ENCODE results near the gene RNF167. TPM values are rescaled to one million over a fixed set of nuclear protein-coding genes. Genes with fewer than 3 reads are reported as not detected.

The RNF167 gene
- total and polyA plus RNA-seq, 2 of the 13 experiments (the other 11 are each of a cell fraction or from before 2014, with no cell fraction given), result 44.1 to 45.4 TPM

DNA sequence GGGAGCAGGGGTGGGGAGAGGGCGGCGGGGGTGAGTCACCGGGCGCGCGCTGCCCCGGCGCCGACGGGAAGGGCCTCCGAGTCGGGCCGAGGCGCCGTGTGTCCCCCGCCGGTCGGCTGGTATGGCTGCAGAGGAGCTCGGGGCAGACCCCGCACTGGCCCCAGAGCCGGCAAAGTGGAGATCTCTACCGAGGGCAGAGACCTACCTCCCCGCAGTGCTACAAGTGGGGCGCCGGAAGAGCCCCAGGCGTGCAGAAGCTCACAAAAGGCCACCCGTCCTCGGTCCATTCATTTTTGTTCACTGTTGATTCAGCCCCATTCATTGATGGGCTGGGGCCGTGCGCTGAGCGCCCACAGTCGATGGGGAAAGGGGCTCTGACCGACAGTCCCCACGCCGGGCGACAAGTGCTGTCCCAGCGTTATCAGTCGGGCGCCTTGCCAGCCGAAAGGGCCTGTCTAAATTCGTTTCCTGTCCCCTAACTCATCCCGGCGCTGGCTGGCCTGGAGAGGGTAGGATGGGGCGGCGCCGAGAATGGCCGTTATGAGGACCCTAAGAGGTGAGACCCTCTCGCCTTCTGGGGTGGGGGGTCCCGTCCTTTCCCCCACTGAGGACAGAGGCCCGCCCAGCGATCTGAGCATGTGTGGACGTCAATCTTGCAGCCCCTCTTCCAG lies 10.1 kb downstream of the RNF167 start (continued):
- no peak for TF ChIP-seq ZNF766 (CRISPR knock-in tag; IDR thresholded peaks at IDR 0.05; ENCODE audit: borderline replicate concordance)
- no peak for TF ChIP-seq ZMYM2 (CRISPR knock-in tag; IDR thresholded peaks at IDR 0.05)
- TF ChIP-seq, protein P1, sequence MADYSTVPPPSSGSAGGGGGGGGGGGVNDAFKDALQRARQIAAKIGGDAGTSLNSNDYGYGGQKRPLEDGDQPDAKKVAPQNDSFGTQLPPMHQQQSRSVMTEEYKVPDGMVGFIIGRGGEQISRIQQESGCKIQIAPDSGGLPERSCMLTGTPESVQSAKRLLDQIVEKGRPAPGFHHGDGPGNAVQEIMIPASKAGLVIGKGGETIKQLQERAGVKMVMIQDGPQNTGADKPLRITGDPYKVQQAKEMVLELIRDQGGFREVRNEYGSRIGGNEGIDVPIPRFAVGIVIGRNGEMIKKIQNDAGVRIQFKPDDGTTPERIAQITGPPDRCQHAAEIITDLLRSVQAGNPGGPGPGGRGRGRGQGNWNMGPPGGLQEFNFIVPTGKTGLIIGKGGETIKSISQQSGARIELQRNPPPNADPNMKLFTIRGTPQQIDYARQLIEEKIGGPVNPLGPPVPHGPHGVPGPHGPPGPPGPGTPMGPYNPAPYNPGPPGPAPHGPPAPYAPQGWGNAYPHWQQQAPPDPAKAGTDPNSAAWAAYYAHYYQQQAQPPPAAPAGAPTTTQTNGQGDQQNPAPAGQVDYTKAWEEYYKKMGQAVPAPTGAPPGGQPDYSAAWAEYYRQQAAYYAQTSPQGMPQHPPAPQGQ (CRISPR knock-in tag; IDR thresholded peaks at IDR 0.05; ENCODE audit: borderline replicate concordance), result no peak
- TF ChIP-seq ATF7-NPFF (CRISPR knock-in tag; IDR thresholded peaks at IDR 0.05; ENCODE audit: low read depth), result no peak
- TF ChIP-seq EHMT2 (IDR thresholded peaks at IDR 0.05; ENCODE audit: borderline replicate concordance, low read depth, low read length), result no peak
- no peak for TF ChIP-seq ZFP36L2 (CRISPR knock-in tag; IDR thresholded peaks at IDR 0.05)
- TF ChIP-seq NR2F1 (CRISPR knock-in tag; IDR thresholded peaks at IDR 0.05), result no peak
- TF ChIP-seq SOX5 (CRISPR knock-in tag; IDR thresholded peaks at IDR 0.05; ENCODE audit: borderline replicate concordance), result no peak
- TF ChIP-seq SMC3 (IDR thresholded peaks at IDR 0.05; ENCODE audit: low read length), result no peak
- TF ChIP-seq, protein P2, sequence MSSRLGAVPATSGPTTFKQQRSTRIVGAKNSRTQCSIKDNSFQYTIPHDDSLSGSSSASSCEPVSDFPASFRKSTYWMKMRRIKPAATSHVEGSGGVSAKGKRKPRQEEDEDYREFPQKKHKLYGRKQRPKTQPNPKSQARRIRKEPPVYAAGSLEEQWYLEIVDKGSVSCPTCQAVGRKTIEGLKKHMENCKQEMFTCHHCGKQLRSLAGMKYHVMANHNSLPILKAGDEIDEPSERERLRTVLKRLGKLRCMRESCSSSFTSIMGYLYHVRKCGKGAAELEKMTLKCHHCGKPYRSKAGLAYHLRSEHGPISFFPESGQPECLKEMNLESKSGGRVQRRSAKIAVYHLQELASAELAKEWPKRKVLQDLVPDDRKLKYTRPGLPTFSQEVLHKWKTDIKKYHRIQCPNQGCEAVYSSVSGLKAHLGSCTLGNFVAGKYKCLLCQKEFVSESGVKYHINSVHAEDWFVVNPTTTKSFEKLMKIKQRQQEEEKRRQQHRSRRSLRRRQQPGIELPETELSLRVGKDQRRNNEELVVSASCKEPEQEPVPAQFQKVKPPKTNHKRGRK (CRISPR knock-in tag; IDR thresholded peaks at IDR 0.05), result no peak
- no peak for TF ChIP-seq ZNF550 (CRISPR knock-in tag; IDR thresholded peaks at IDR 0.05; ENCODE audit: borderline replicate concordance)
- no peak for TF ChIP-seq IKZF4 (CRISPR knock-in tag; IDR thresholded peaks at IDR 0.05; ENCODE audit: borderline replicate concordance, low read depth, not compliant biosample characterization)
- TF ChIP-seq ZBTB7B (CRISPR knock-in tag; IDR thresholded peaks at IDR 0.05), result no peak
- TF ChIP-seq, protein P3, sequence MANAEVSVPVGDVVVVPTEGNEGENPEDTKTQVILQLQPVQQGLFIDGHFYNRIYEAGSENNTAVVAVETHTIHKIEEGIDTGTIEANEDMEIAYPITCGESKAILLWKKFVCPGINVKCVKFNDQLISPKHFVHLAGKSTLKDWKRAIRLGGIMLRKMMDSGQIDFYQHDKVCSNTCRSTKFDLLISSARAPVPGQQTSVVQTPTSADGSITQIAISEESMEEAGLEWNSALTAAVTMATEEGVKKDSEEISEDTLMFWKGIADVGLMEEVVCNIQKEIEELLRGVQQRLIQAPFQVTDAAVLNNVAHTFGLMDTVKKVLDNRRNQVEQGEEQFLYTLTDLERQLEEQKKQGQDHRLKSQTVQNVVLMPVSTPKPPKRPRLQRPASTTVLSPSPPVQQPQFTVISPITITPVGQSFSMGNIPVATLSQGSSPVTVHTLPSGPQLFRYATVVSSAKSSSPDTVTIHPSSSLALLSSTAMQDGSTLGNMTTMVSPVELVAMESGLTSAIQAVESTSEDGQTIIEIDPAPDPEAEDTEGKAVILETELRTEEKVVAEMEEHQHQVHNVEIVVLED (CRISPR knock-in tag; IDR thresholded peaks at IDR 0.05; ENCODE audit: borderline replicate concordance), result no peak
- TF ChIP-seq, protein P4, sequence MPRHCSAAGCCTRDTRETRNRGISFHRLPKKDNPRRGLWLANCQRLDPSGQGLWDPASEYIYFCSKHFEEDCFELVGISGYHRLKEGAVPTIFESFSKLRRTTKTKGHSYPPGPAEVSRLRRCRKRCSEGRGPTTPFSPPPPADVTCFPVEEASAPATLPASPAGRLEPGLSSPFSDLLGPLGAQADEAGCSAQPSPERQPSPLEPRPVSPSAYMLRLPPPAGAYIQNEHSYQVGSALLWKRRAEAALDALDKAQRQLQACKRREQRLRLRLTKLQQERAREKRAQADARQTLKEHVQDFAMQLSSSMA (CRISPR knock-in tag; IDR thresholded peaks at IDR 0.05), result no peak
- no peak for TF ChIP-seq ZNF607 (CRISPR knock-in tag; IDR thresholded peaks at IDR 0.05; ENCODE audit: borderline replicate concordance)
- TF ChIP-seq, protein P5, sequence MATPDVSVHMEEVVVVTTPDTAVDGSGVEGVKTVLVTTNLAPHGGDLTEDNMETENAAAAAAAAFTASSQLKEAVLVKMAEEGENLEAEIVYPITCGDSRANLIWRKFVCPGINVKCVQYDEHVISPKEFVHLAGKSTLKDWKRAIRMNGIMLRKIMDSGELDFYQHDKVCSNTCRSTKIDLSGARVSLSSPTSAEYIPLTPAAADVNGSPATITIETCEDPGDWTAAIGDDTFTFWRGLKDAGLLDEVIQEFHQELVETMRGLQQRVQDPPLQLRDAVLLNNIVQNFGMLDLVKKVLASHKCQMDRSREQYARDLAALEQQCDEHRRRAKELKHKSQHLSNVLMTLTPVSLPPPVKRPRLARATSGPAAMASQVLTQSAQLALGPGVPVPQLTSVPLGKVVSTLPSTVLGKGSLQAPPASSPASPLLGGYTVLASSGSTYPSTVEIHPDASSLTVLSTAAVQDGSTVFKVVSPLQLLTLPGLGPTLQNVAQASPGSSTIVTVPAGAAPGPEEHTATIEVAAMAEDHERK (CRISPR knock-in tag; IDR thresholded peaks at IDR 0.05; ENCODE audit: low read depth), result no peak

All from HepG2 (cell line).